ENCODE data around the gene FOXI2. TPM values are rescaled to one million over a fixed set of nuclear protein-coding genes. Genes with fewer than 3 reads are reported as not detected.

Gene FOXI2
- total and polyA plus RNA-seq, 9 of the 15 experiments (the other 6 are each of a cell fraction or from before 2014, with no cell fraction given), result not detected

GRCh38 chr10:127735723-127736221, 1.2 kb upstream of the FOXI2 start:
- no peak overlapping the region for H2AFZ ChIP-seq (ENCODE audit: low read depth, low read length)
- no peak overlapping the region for H3K9ac ChIP-seq (ENCODE audit: insufficient read depth in 1 of 2, low read depth in 2 of 2, low read length in 2 of 2)
- no peaks in the 10 kb centered on the region for H3K79me2 ChIP-seq (ENCODE audit: control insufficient read depth, insufficient read depth, low read length)
- peak in 1 of 4 experiments; percentile 1 for DNase-seq (ENCODE audit: extremely low read depth in 1 of 4, low spot score in 3 of 4)
- no peaks in the 10 kb centered on the region for H3K9me3 ChIP-seq (replicated peaks; ENCODE audit: control insufficient read depth, insufficient read depth, low read depth, low read length)
- H4K20me1 ChIP-seq (replicated peaks; ENCODE audit: control insufficient read depth, insufficient read depth, low read length), result no peaks in the 10 kb centered on the region
- H3K36me3 ChIP-seq (ENCODE audit: control insufficient read depth, insufficient read depth, low read length), result no peaks in the 10 kb centered on the region
- no peak for ATAC-seq
- no peaks in the 10 kb centered on the region for H3K4me1 ChIP-seq (replicated peaks in 1 of 2; ENCODE audit: control insufficient read depth in 2 of 2, insufficient read depth in 2 of 2, low read length in 2 of 2)
- TF ChIP-seq HEY1 (CRISPR knock-in tag; IDR thresholded peaks at IDR 0.05; ENCODE audit: borderline replicate concordance) (no peak), SMAD1 (IDR thresholded peaks at IDR 0.05; ENCODE audit: low read depth, low read length, partially characterized antibody) (no peak), ZFP30 (CRISPR knock-in tag; IDR thresholded peaks at IDR 0.05; ENCODE audit: borderline replicate concordance) (no peak), WHSC1 (IDR thresholded peaks at IDR 0.05; ENCODE audit: low read length) (no peak), ZNF764 (CRISPR knock-in tag; IDR thresholded peaks at IDR 0.05; ENCODE audit: low read depth) (no peak), HNRNPUL1 (IDR thresholded peaks at IDR 0.05; ENCODE audit: low read length) (no peak), DDX20 (tag; IDR thresholded peaks at IDR 0.05; ENCODE audit: low read depth) (no peak), HDGF (IDR thresholded peaks at IDR 0.05) (no peak)
- TF ChIP-seq, protein P1, sequence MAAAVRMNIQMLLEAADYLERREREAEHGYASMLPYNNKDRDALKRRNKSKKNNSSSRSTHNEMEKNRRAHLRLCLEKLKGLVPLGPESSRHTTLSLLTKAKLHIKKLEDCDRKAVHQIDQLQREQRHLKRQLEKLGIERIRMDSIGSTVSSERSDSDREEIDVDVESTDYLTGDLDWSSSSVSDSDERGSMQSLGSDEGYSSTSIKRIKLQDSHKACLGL (CRISPR knock-in tag; IDR thresholded peaks at IDR 0.05; ENCODE audit: borderline replicate concordance, poor library complexity, severe bottlenecking), result no peak
- TF ChIP-seq, protein P2, sequence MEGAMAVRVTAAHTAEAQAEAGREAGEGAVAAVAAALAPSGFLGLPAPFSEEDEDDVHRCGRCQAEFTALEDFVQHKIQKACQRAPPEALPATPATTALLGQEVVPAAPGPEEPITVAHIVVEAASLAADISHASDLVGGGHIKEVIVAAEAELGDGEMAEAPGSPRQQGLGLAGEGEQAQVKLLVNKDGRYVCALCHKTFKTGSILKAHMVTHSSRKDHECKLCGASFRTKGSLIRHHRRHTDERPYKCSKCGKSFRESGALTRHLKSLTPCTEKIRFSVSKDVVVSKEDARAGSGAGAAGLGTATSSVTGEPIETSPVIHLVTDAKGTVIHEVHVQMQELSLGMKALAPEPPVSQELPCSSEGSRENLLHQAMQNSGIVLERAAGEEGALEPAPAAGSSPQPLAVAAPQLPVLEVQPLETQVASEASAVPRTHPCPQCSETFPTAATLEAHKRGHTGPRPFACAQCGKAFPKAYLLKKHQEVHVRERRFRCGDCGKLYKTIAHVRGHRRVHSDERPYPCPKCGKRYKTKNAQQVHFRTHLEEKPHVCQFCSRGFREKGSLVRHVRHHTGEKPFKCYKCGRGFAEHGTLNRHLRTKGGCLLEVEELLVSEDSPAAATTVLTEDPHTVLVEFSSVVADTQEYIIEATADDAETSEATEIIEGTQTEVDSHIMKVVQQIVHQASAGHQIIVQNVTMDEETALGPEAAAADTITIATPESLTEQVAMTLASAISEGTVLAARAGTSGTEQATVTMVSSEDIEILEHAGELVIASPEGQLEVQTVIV (CRISPR knock-in tag; IDR thresholded peaks at IDR 0.05; ENCODE audit: borderline replicate concordance), result no peak
- no peaks in the 10 kb centered on the region for H3K9me1 ChIP-seq (ENCODE audit: control insufficient read depth, insufficient read depth, low read length)
- H3K27ac ChIP-seq (ENCODE audit: extremely low read depth, low read depth, low read length), result no peak overlapping the region
- WGBS (ENCODE audit: insufficient coverage, low coverage, missing lambda C conversion rate), result under 1% methylated on average over 11 of the region's 24 CpGs
- POLR2A ChIA-PET, result no interaction called here
- CTCF ChIA-PET (ENCODE audit: low intra/inter-chr PET ratio), result no interaction called here
- no peak for FAIRE-seq
- in situ Hi-C loops (cut with MboI), result no loop called here
- no peak overlapping the region for H3K4me2 ChIP-seq (ENCODE audit: insufficient read depth, low read length)
- H3K4me3 ChIP-seq, result no peak overlapping the region
- no peaks in the 10 kb centered on the region for H3K27me3 ChIP-seq (ENCODE audit: control insufficient read depth in 2 of 2, insufficient read depth in 2 of 2, low read length in 2 of 2)
- intact Hi-C loops (cut with micrococcal nuclease), result no loop called here
- BruUV-seq (replicated peaks), result no TSS peak

Data from K562 (cell line).